HEK293 (cell line): ENCODE measurements around the gene SPACA7.

ENCODE experiments used
- CTCF ChIA-PET: fragments of 350-600 bp; formaldehyde crosslinking; extraction: SDS; loops from one replicate; lab custom pipeline; 2021; ENCODE audit warnings: antibody characterized with exemption; lab: Yijun Ruan, JAX
- POLR2A ChIA-PET: fragments of 300-600 bp; formaldehyde crosslinking; extraction: SDS; loops from one replicate; lab custom pipeline; 2020; ENCODE audit warnings: antibody characterized with exemption, inconsistent platforms; lab: Yijun Ruan, JAX
- H3K27ac ChIP-seq: fragments of 200-500 bp; sonication (Bioruptor generic); 2 replicates; pipeline ENCODE4 v1.5.1; 2014; ENCODE audit warnings: low read depth, low read length, control low read depth, inconsistent platforms; ENCODE audit errors: extremely low read depth
- H3K36me3 ChIP-seq, 2 experiments: fragments of 200-500 bp in 1 of 2; sonication (Bioruptor generic) in 1 of 2; 1 replicate in 1 of 2; 2 replicates in 1 of 2; pipeline ENCODE4 v1.5.1; 2014 to 2017; ENCODE audit warnings: inconsistent platforms in 2 of 2, low read length in 2 of 2; ENCODE audit not compliant: control insufficient read depth in 2 of 2, insufficient read depth in 1 of 2
- H3K4me1 ChIP-seq: fragments of 200-500 bp; sonication (Bioruptor generic); 2 replicates; pipeline ENCODE4 v1.5.1; 2014; ENCODE audit warnings: mild to moderate bottlenecking, low read length, inconsistent platforms; ENCODE audit not compliant: control insufficient read depth, insufficient read depth
- H3K4me3 ChIP-seq: 2 replicates; pipeline ENCODE4 v1.5.1; 2011; ENCODE audit warnings: low read depth, mild to moderate bottlenecking, control low read depth, low read length, moderate library complexity
- H3K9me3 ChIP-seq: fragments of 200-500 bp; sonication (Bioruptor generic); 2 replicates; pipeline ENCODE4 v1.5.1; 2014; ENCODE audit warnings: low read depth, low read length, inconsistent platforms; ENCODE audit not compliant: control insufficient read depth, insufficient read depth
- HOXD13 ChIP-seq: sonication (generic); formaldehyde crosslinking; IDR thresholded peaks from 2 replicates; pipeline ENCODE4 v1.8.0; 2022; ENCODE audit warnings: missing genetic modification reagents, borderline replicate concordance
- IKZF3 ChIP-seq: fragments of 450-650 bp; IDR thresholded peaks from 2 replicates; pipeline ENCODE4 v1.5.0; 2018; ENCODE audit warnings: missing biosample characterization, mild to moderate bottlenecking, missing genetic modification characterization, moderate library complexity
- TCF7L2 ChIP-seq: IDR thresholded peaks from 2 replicates; pipeline ENCODE4 v1.6.1; 2011; ENCODE audit warnings: low read depth, mild to moderate bottlenecking, inconsistent platforms, low read length, moderate library complexity, borderline replicate concordance
- ZFHX2 ChIP-seq: fragments of 450-650 bp; formaldehyde crosslinking; conservative IDR thresholded peaks from 2 replicates; pipeline ENCODE4 v1.5.1; 2016; ENCODE audit warnings: missing biosample characterization, missing genetic modification characterization
- ZNF138 ChIP-seq: fragments of 450-650 bp; formaldehyde crosslinking; IDR thresholded peaks from 2 replicates; pipeline ENCODE4 v1.5.1; 2016; ENCODE audit warnings: missing biosample characterization, missing genetic modification characterization, borderline replicate concordance
- ZNF416 ChIP-seq: fragments of 450-650 bp; formaldehyde crosslinking; IDR thresholded peaks from 2 replicates; pipeline ENCODE4 v1.5.1; 2016; ENCODE audit warnings: missing biosample characterization, missing genetic modification characterization
- ZNF585B ChIP-seq: fragments of 450-650 bp; formaldehyde crosslinking; IDR thresholded peaks from 2 replicates; pipeline ENCODE4 v1.5.1; 2016; ENCODE audit warnings: missing biosample characterization, missing genetic modification characterization
- ZNF600 ChIP-seq: fragments of 450-650 bp; formaldehyde crosslinking; IDR thresholded peaks from 2 replicates; pipeline ENCODE4 v1.5.1; 2016; ENCODE audit warnings: missing biosample characterization, missing genetic modification characterization
- ZNF658 ChIP-seq: fragments of 450-650 bp; formaldehyde crosslinking; IDR thresholded peaks from 2 replicates; pipeline ENCODE4; 2016; ENCODE audit warnings: missing biosample characterization, missing genetic modification characterization
- ZNF791 ChIP-seq: fragments of 450-650 bp; formaldehyde crosslinking; IDR thresholded peaks from 2 replicates; pipeline ENCODE4 v1.5.1; 2016; ENCODE audit warnings: missing biosample characterization, missing genetic modification characterization
- TF ChIP-seq, protein P1 (sequence below): fragments of 450-650 bp; IDR thresholded peaks from 2 replicates; pipeline ENCODE4 v1.5.1; 2018; ENCODE audit warnings: missing biosample characterization, mild to moderate bottlenecking, missing genetic modification characterization
- TF ChIP-seq, protein P2 (sequence below): fragments of 450-650 bp; formaldehyde crosslinking; conservative IDR thresholded peaks from 2 replicates; pipeline ENCODE4 v1.5.1; 2016; ENCODE audit warnings: low read depth, missing biosample characterization, missing genetic modification characterization
- TF ChIP-seq, protein P3 (sequence below): fragments of 450-650 bp; formaldehyde crosslinking; IDR thresholded peaks from 2 replicates; pipeline ENCODE4 v1.5.1; 2016; ENCODE audit warnings: missing biosample characterization, missing genetic modification characterization
- TF ChIP-seq, protein P4 (sequence below): fragments of 450-650 bp; formaldehyde crosslinking; IDR thresholded peaks from 2 replicates; pipeline ENCODE4 v1.5.1; 2017; ENCODE audit warnings: missing biosample characterization, missing genetic modification characterization

Gene SPACA7

GRCh38 chr13:112464720-112465119, 88.6 kb downstream of the SPACA7 start:
- Histone ChIP-seq H3K4me3 (no peak overlapping the region), H3K27ac (no peak overlapping the region), H3K9me3 (no peaks in the 10 kb centered on the region), H3K36me3 (no peaks in the 10 kb centered on the region), H3K4me1 (no peaks in the 10 kb centered on the region)
- ChIA-PET POLR2A (no interaction called here), CTCF (no interaction called here)
- TF ChIP-seq ZNF416 (tag by site-specific recombination) (no peak), ZNF658 (tag by site-specific recombination) (no peak), TCF7L2 (no peak), IKZF3 (tag by site-specific recombination) (no peak)
- TF ChIP-seq, protein P1, sequence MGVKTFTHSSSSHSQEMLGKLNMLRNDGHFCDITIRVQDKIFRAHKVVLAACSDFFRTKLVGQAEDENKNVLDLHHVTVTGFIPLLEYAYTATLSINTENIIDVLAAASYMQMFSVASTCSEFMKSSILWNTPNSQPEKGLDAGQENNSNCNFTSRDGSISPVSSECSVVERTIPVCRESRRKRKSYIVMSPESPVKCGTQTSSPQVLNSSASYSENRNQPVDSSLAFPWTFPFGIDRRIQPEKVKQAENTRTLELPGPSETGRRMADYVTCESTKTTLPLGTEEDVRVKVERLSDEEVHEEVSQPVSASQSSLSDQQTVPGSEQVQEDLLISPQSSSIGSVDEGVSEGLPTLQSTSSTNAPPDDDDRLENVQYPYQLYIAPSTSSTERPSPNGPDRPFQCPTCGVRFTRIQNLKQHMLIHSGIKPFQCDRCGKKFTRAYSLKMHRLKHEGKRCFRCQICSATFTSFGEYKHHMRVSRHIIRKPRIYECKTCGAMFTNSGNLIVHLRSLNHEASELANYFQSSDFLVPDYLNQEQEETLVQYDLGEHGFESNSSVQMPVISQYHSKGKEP (tag by site-specific recombination), result no peak
- TF ChIP-seq, protein P2, sequence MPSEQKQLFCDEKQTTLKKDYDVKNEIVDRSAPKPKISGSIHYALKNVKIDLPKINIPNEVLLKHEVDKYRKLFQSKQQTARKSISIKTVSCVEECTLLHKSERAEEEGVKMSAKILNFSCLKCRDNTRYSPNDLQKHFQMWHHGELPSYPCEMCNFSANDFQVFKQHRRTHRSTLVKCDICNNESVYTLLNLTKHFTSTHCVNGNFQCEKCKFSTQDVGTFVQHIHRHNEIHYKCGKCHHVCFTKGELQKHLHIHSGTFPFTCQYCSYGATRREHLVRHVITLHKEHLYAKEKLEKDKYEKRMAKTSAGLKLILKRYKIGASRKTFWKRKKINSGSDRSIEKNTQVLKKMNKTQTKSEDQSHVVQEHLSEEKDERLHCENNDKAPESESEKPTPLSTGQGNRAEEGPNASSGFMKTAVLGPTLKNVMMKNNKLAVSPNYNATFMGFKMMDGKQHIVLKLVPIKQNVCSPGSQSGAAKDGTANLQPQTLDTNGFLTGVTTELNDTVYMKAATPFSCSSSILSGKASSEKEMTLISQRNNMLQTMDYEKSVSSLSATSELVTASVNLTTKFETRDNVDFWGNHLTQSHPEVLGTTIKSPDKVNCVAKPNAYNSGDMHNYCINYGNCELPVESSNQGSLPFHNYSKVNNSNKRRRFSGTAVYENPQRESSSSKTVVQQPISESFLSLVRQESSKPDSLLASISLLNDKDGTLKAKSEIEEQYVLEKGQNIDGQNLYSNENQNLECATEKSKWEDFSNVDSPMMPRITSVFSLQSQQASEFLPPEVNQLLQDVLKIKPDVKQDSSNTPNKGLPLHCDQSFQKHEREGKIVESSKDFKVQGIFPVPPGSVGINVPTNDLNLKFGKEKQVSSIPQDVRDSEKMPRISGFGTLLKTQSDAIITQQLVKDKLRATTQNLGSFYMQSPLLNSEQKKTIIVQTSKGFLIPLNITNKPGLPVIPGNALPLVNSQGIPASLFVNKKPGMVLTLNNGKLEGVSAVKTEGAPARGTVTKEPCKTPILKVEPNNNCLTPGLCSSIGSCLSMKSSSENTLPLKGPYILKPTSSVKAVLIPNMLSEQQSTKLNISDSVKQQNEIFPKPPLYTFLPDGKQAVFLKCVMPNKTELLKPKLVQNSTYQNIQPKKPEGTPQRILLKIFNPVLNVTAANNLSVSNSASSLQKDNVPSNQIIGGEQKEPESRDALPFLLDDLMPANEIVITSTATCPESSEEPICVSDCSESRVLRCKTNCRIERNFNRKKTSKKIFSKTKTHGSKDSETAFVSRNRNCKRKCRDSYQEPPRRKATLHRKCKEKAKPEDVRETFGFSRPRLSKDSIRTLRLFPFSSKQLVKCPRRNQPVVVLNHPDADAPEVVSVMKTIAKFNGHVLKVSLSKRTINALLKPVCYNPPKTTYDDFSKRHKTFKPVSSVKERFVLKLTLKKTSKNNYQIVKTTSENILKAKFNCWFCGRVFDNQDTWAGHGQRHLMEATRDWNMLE, result no peak

DNA sequence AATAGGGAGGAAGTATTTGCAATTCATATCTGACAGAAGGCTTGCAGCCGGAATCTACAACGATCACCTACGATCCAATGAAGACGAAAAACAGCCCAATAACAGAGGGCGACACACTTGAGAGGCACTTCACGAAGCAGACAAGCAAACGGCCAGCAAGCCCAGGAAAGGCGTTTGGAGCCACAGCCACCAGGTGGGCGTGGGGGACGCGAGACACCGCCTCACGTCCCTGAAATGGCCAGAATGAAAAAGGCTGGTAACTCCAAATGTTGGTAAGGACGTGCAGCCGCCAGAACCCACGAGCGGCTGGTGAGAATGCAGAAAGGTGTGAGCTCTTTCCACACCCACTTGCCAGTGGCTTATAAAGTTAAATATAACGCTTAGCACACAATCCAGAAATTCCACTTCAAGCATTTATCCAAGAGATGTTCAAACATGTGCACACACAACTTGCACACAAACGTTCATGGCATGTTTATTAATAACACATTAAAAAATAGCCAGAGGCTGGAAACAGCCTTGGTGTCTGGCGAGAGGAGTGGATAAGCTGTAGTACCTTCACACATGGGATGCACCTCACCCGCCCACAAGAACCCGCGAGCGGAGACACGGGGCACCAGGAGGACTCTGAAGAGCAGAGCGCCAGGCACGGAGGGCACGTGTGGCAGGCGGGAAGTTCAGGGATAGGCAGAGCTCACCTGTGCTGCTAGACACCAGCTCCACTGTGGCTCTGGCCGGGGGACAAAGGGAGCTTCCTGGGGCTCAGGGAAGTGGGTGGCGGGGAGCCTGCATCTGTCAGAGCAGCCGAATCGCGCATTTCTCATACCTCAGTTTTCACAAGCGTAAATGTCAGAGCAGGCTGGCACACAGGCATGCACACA, 89.3 kb downstream of the SPACA7 start:
- no peaks in the 10 kb centered on the region for H3K9me3 ChIP-seq
- ChIA-PET CTCF (no interaction called here), POLR2A (no interaction called here)
- H3K36me3 ChIP-seq, result no peaks in the 10 kb centered on the region
- no peak overlapping the region for H3K27ac ChIP-seq
- no peak overlapping the region for H3K4me3 ChIP-seq
- no peaks in the 10 kb centered on the region for H3K4me1 ChIP-seq
- TF ChIP-seq, protein P3, sequence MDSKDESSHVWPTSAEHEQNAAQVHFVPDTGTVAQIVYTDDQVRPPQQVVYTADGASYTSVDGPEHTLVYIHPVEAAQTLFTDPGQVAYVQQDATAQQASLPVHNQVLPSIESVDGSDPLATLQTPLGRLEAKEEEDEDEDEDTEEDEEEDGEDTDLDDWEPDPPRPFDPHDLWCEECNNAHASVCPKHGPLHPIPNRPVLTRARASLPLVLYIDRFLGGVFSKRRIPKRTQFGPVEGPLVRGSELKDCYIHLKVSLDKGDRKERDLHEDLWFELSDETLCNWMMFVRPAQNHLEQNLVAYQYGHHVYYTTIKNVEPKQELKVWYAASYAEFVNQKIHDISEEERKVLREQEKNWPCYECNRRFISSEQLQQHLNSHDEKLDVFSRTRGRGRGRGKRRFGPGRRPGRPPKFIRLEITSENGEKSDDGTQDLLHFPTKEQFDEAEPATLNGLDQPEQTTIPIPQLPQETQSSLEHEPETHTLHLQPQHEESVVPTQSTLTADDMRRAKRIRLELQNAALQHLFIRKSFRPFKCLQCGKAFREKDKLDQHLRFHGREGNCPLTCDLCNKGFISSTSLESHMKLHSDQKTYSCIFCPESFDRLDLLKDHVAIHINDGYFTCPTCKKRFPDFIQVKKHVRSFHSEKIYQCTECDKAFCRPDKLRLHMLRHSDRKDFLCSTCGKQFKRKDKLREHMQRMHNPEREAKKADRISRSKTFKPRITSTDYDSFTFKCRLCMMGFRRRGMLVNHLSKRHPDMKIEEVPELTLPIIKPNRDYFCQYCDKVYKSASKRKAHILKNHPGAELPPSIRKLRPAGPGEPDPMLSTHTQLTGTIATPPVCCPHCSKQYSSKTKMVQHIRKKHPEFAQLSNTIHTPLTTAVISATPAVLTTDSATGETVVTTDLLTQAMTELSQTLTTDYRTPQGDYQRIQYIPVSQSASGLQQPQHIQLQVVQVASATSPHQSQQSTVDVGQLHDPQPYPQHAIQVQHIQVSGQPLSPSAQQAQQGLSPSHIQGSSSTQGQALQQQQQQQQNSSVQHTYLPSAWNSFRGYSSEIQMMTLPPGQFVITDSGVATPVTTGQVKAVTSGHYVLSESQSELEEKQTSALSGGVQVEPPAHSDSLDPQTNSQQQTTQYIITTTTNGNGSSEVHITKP, result no peak
- TF ChIP-seq HOXD13 (CRISPR knock-in tag) (no peak), ZNF585B (tag by site-specific recombination) (no peak), ZNF138 (tag by site-specific recombination) (no peak), ZNF791 (no peak), ZNF600 (tag by site-specific recombination) (no peak), ZFHX2 (tag by site-specific recombination) (no peak)
- TF ChIP-seq, protein P4, sequence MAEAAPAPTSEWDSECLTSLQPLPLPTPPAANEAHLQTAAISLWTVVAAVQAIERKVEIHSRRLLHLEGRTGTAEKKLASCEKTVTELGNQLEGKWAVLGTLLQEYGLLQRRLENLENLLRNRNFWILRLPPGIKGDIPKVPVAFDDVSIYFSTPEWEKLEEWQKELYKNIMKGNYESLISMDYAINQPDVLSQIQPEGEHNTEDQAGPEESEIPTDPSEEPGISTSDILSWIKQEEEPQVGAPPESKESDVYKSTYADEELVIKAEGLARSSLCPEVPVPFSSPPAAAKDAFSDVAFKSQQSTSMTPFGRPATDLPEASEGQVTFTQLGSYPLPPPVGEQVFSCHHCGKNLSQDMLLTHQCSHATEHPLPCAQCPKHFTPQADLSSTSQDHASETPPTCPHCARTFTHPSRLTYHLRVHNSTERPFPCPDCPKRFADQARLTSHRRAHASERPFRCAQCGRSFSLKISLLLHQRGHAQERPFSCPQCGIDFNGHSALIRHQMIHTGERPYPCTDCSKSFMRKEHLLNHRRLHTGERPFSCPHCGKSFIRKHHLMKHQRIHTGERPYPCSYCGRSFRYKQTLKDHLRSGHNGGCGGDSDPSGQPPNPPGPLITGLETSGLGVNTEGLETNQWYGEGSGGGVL, result no peak
